Nephron progenitor cell (in vitro differentiated cells): Measurements from ENCODE around the gene LMAN1.

ENCODE experiments used
- DNase-seq: peaks from one replicate; pipeline ENCODE4 v3.0.0; 2021
- H3K27ac Mint-ChIP-seq: 2 replicates; pipeline ENCODE4 v1.8.0; 2021; ENCODE audit warnings: mild to moderate bottlenecking, moderate library complexity, mixed read lengths
- H3K27me3 Mint-ChIP-seq: 2 replicates; pipeline ENCODE4 v1.8.0; 2021; ENCODE audit warnings: mild to moderate bottlenecking, low read depth, mixed read lengths; ENCODE audit not compliant: poor library complexity
- H3K36me3 Mint-ChIP-seq: 2 replicates; pipeline ENCODE4 v1.8.0; 2021; ENCODE audit warnings: low read depth, mixed read lengths
- H3K4me1 Mint-ChIP-seq: 2 replicates; pipeline ENCODE4 v1.8.0; 2021; ENCODE audit warnings: mixed read lengths
- H3K4me3 Mint-ChIP-seq: 2 replicates; pipeline ENCODE4 v1.8.0; 2021; ENCODE audit warnings: mild to moderate bottlenecking, moderate library complexity, mixed read lengths
- H3K9me3 Mint-ChIP-seq: 2 replicates; pipeline ENCODE4 v1.8.0; 2021; ENCODE audit warnings: mild to moderate bottlenecking, moderate library complexity, mixed read lengths
- CTCF ChIP-seq: fragments of 200-600 bp; sonication (generic); IDR thresholded peaks from 2 replicates; pipeline ENCODE4 v1.5.0; 2021; ENCODE audit warnings: antibody characterized with exemption

Gene LMAN1

GRCh38 chr18:59300676-59301285 is 58.3 kb downstream of the LMAN1 start:
- H3K36me3 Mint-ChIP-seq: no peaks in the 10 kb centered on the region
- H3K9me3 Mint-ChIP-seq: no peaks in the 10 kb centered on the region

GRCh38 chr18:59298871-59299270 is 60.2 kb downstream of the LMAN1 start:
- DNase-seq: no peak
- H3K4me1 Mint-ChIP-seq: no peaks in the 10 kb centered on the region
- H3K9me3 Mint-ChIP-seq: no peaks in the 10 kb centered on the region
- H3K4me3 Mint-ChIP-seq: no peak overlapping the region
- peaks cover 57% of the 10 kb centered on the region for H3K27me3 Mint-ChIP-seq
- H3K27ac Mint-ChIP-seq: no peak overlapping the region
- TF ChIP-seq CTCF: no peak
- H3K36me3 Mint-ChIP-seq: no peaks in the 10 kb centered on the region

More at GRCh38 chr18:59300676-59301285, 58.3 kb downstream of the LMAN1 start:
- no peak overlapping the region for H3K27ac Mint-ChIP-seq
- H3K4me1 Mint-ChIP-seq: no peaks in the 10 kb centered on the region
- H3K27me3 Mint-ChIP-seq: peaks cover 57% of the 10 kb centered on the region
- TF ChIP-seq CTCF: no peak
- H3K4me3 Mint-ChIP-seq: no peak overlapping the region
- DNase-seq: no peak

GRCh38 chr18:59293317-59293716 is 65.7 kb downstream of the LMAN1 start:
- H3K36me3 Mint-ChIP-seq: no peaks in the 10 kb centered on the region
- no peak for TF ChIP-seq CTCF
- peaks cover 73% of the 10 kb centered on the region for H3K27me3 Mint-ChIP-seq
- H3K27ac Mint-ChIP-seq: no peak overlapping the region
- no peak overlapping the region for H3K4me3 Mint-ChIP-seq
- no peaks in the 10 kb centered on the region for H3K9me3 Mint-ChIP-seq
- no peak for DNase-seq
- H3K4me1 Mint-ChIP-seq: no peaks in the 10 kb centered on the region

GRCh38 chr18:59286341-59286740 is 72.7 kb downstream of the LMAN1 start:
- no peak for DNase-seq
- H3K4me3 Mint-ChIP-seq: no peak overlapping the region
- peaks cover 70% of the 10 kb centered on the region for H3K27me3 Mint-ChIP-seq
- no peaks in the 10 kb centered on the region for H3K36me3 Mint-ChIP-seq
- H3K4me1 Mint-ChIP-seq: no peaks in the 10 kb centered on the region
- TF ChIP-seq CTCF: no peak
- H3K9me3 Mint-ChIP-seq: no peaks in the 10 kb centered on the region
- no peak overlapping the region for H3K27ac Mint-ChIP-seq

- Mint-ChIP-seq H3K27ac (no peak overlapping the region), H3K4me3 (no peak overlapping the region), H3K4me1 (no peaks in the 10 kb centered on the region), H3K36me3 (no peaks in the 10 kb centered on the region), H3K27me3 (peaks cover 93% of the 10 kb centered on the region), H3K9me3 (no peaks in the 10 kb centered on the region)
- no peak for DNase-seq
- no peak for TF ChIP-seq CTCF
Observed at GRCh38 chr18:59282341-59282740, 76.7 kb downstream of the LMAN1 start.

GRCh38 chr18:59279722-59280121 is 79.3 kb downstream of the LMAN1 start:
- H3K4me1 Mint-ChIP-seq: no peaks in the 10 kb centered on the region
- H3K36me3 Mint-ChIP-seq: no peaks in the 10 kb centered on the region
- no peaks in the 10 kb centered on the region for H3K9me3 Mint-ChIP-seq
- DNase-seq: no peak
- TF ChIP-seq CTCF: no peak
- H3K27ac Mint-ChIP-seq: no peak overlapping the region
- peaks cover 100% of the 10 kb centered on the region for H3K27me3 Mint-ChIP-seq
- H3K4me3 Mint-ChIP-seq: no peak overlapping the region
